GM23338 (cell line): ENCODE data around the gene COMMD7. TPM values are rescaled to one million over a fixed set of nuclear protein-coding genes. Genes with fewer than 3 reads are reported as not detected.

Experiments
- ATAC-seq: fragments of 200-7000 bp; cut with Tn5 transposase; 3 replicates; pipeline ENCODE4 v1.9.1; 2020
- DNase-seq: peaks from one replicate; pipeline ENCODE4 v3.0.0-alpha.2; 2015; ENCODE audit warnings: low spot score
- H2AFZ ChIP-seq: fragments of 200-600 bp; sonication (generic); 2 replicates; pipeline ENCODE4 v1.8.0; 2016; ENCODE audit warnings: antibody characterized with exemption, mild to moderate bottlenecking, moderate library complexity
- H3F3A ChIP-seq: fragments of 200-600 bp; sonication (generic); replicated peaks from 2 replicates; pipeline ENCODE4 v1.8.0; 2017; ENCODE audit warnings: antibody characterized with exemption, mixed run types, low read depth
- H3K27ac ChIP-seq: fragments of 200-600 bp; sonication (generic); 2 replicates; pipeline ENCODE4 v1.6.1; 2016; ENCODE audit warnings: low read depth
- H3K27me3 ChIP-seq: fragments of 200-600 bp; sonication (generic); 2 replicates; pipeline ENCODE4 v1.8.0; 2016; ENCODE audit warnings: mild to moderate bottlenecking, mixed run types, moderate library complexity; ENCODE audit not compliant: insufficient read depth
- H3K36me3 ChIP-seq: fragments of 200-600 bp; sonication (generic); 2 replicates; pipeline ENCODE4 v1.8.0; 2016; ENCODE audit warnings: mild to moderate bottlenecking; ENCODE audit not compliant: insufficient read depth
- H3K4me1 ChIP-seq: fragments of 200-600 bp; sonication (generic); 2 replicates; pipeline ENCODE4 v1.8.0; 2016; ENCODE audit warnings: mild to moderate bottlenecking, moderate library complexity; ENCODE audit not compliant: insufficient read depth
- H3K4me2 ChIP-seq: fragments of 200-600 bp; sonication (generic); 2 replicates; pipeline ENCODE4 v1.7.1; 2017; ENCODE audit warnings: mixed run types
- H3K4me3 ChIP-seq: fragments of 200-600 bp; sonication (generic); 2 replicates; pipeline ENCODE4 v1.6.1; 2016; ENCODE audit warnings: mixed run types
- H3K79me2 ChIP-seq: fragments of 200-600 bp; sonication (generic); replicated peaks from 2 replicates; pipeline ENCODE4 v1.8.0; 2017; ENCODE audit warnings: mild to moderate bottlenecking; ENCODE audit not compliant: insufficient read depth
- H3K9me2 ChIP-seq: fragments of 200-600 bp; sonication (generic); 2 replicates; pipeline ENCODE4 v1.8.0; 2017; ENCODE audit not compliant: insufficient read depth
- H4K20me1 ChIP-seq: fragments of 200-600 bp; sonication (generic); replicated peaks from 2 replicates; pipeline ENCODE4 v1.8.0; 2017; ENCODE audit warnings: mild to moderate bottlenecking; ENCODE audit not compliant: insufficient read depth
- H3K27ac Mint-ChIP-seq: 2 replicates; pipeline ENCODE4 v1.8.0; 2020; ENCODE audit warnings: inconsistent platforms, mild to moderate bottlenecking, moderate library complexity, mixed read lengths
- H3K27me3 Mint-ChIP-seq: 3 replicates; pipeline ENCODE4 v1.8.0; 2022; ENCODE audit warnings: low read depth, mild to moderate bottlenecking, moderate library complexity, mixed read lengths, inconsistent platforms; ENCODE audit not compliant: insufficient read depth, poor library complexity
- H3K36me3 Mint-ChIP-seq: 3 replicates; pipeline ENCODE4 v1.8.0; 2021; ENCODE audit warnings: low read depth, mild to moderate bottlenecking, inconsistent platforms, moderate library complexity, mixed read lengths
- H3K4me1 Mint-ChIP-seq: 3 replicates; pipeline ENCODE4 v1.8.0; 2020; ENCODE audit warnings: mild to moderate bottlenecking, inconsistent platforms, mixed read lengths
- H3K4me3 Mint-ChIP-seq: 3 replicates; pipeline ENCODE4 v1.8.0; 2021; ENCODE audit warnings: moderate library complexity, mild to moderate bottlenecking, inconsistent platforms, mixed read lengths
- H3K9me3 Mint-ChIP-seq: 3 replicates; pipeline ENCODE4 v1.8.0; 2020; ENCODE audit warnings: moderate library complexity, mild to moderate bottlenecking, inconsistent platforms, mixed read lengths
- CREB1 ChIP-seq: fragments of 250-450 bp; sonication (Bioruptor Pico); IDR thresholded peaks from 2 replicates; pipeline ENCODE4 v1.5.0; 2020; ENCODE audit warnings: low read depth, mild to moderate bottlenecking, moderate library complexity
- CTCF ChIP-seq, 2 experiments: fragments of 200-600 bp in 1 of 2; sonication (generic) in 1 of 2; conservative IDR thresholded peaks; 2 replicates each; pipeline versions ENCODE4 v1.5.1 to v1.6.1; 2016 to 2017; ENCODE audit warnings: antibody characterized with exemption in 2 of 2, low read depth in 2 of 2, mild to moderate bottlenecking in 2 of 2, moderate library complexity in 1 of 2
- ETS1 ChIP-seq: IDR thresholded peaks from 2 replicates; pipeline ENCODE4 v1.6.1; 2016; ENCODE audit warnings: antibody characterized with exemption
- EZH2 ChIP-seq: fragments of 200-600 bp; sonication (generic); IDR thresholded peaks from one replicate; pipeline ENCODE4 v1.8.0; 2017; ENCODE audit warnings: antibody characterized with exemption, mild to moderate bottlenecking, low read depth; ENCODE audit not compliant: unreplicated experiment
- JUNB ChIP-seq: IDR thresholded peaks from one replicate; pipeline ENCODE4 v1.6.1; 2016; ENCODE audit warnings: antibody characterized with exemption; ENCODE audit not compliant: unreplicated experiment
- NANOG ChIP-seq: IDR thresholded peaks from 2 replicates; pipeline ENCODE4 v1.6.1; 2016; ENCODE audit warnings: antibody characterized with exemption, borderline replicate concordance
- POLR2AphosphoS5 ChIP-seq: IDR thresholded peaks from 2 replicates; pipeline ENCODE4 v1.6.1; 2016; ENCODE audit warnings: antibody characterized with exemption, low read depth
- STAT1 ChIP-seq: IDR thresholded peaks from one replicate; pipeline ENCODE4 v1.6.1; 2016; ENCODE audit warnings: antibody characterized with exemption; ENCODE audit not compliant: unreplicated experiment
- ZNF114 ChIP-seq: fragments of 250-450 bp; sonication (Bioruptor Pico); IDR thresholded peaks from 2 replicates; pipeline ENCODE4 v1.5.0; 2020; ENCODE audit warnings: mild to moderate bottlenecking, moderate library complexity
- ZNF331 ChIP-seq: fragments of 250-450 bp; sonication (Bioruptor Pico); IDR thresholded peaks from 2 replicates; pipeline ENCODE4 v1.5.0; 2020; ENCODE audit warnings: low read depth, mild to moderate bottlenecking, moderate library complexity
- ZNF462 ChIP-seq: fragments of 250-450 bp; sonication (Bioruptor Pico); IDR thresholded peaks from 2 replicates; pipeline ENCODE4 v1.5.0; 2020; ENCODE audit warnings: mild to moderate bottlenecking, moderate library complexity
- polyA plus RNA-seq: library from polyadenylated mRNA; unstranded; fragments of >200 nt; fragmentation: Nextera tagmentation; extraction: Ambion mirVana; gene quantifications from 2 replicates; pipeline ENCODE4 v1.2.1, GENCODE V29; 2016
- total RNA-seq: library from RNA; depleted of rRNA; stranded (reverse); fragments of >200 nt; shearing (Covaris generic); gene quantifications from 2 replicates; pipeline ENCODE4 v1.2.3, GENCODE V29; 2014

The COMMD7 gene
- total and polyA plus RNA-seq, 2 experiments from 2014 or later: 67.3 to 86.4 TPM

- Histone ChIP-seq H3K27ac (no peak overlapping the region), H3K27me3 (no peaks in the 10 kb centered on the region), H3K4me1 (peaks cover 31% of the 10 kb centered on the region), H3K9me2 (no peaks in the 10 kb centered on the region), H3K4me2 (no peak overlapping the region), H2AFZ (no peak overlapping the region), H3K79me2 (0 out of 2 replicates have a peak, but pooled peaks cover 3% of the 10 kb centered on the region), H3K36me3 (no peaks in the 10 kb centered on the region; the same call in 1 of the 2 replicates), H3F3A (peaks cover 62% of the 10 kb centered on the region), H4K20me1 (no peaks in the 10 kb centered on the region; the same call in 1 of the 2 replicates), H3K4me3 (no peak overlapping the region)
- H3K4me1 Mint-ChIP-seq: peaks cover 39% of the 10 kb centered on the region
- DNase-seq (no peak), ATAC-seq (no peak)
- H3K36me3 Mint-ChIP-seq: no peaks in the 10 kb centered on the region
- H3K9me3 Mint-ChIP-seq: no peaks in the 10 kb centered on the region; the same call in 2 of the 3 replicates
- H3K4me3 Mint-ChIP-seq: no peak overlapping the region
- no peak overlapping the region for H3K27ac Mint-ChIP-seq
- H3K27me3 Mint-ChIP-seq: peaks cover 25% of the 10 kb centered on the region
- TF ChIP-seq EZH2 (no peak), JUNB (no peak)
Observed at GRCh38 chr20:32682508-32682987, 60.7 kb downstream of the COMMD7 start.

- DNase-seq: peak; percentile 75
- H3K27me3 Mint-ChIP-seq: peaks cover 25% of the 10 kb centered on the region
- Histone ChIP-seq H3K27ac (peak overlapping the region; percentile 87), H4K20me1 (no peaks in the 10 kb centered on the region), H3K79me2 (0 out of 2 replicates have a peak, but pooled peaks cover 3% of the 10 kb centered on the region), H3K4me2 (peak overlapping the region; percentile 70), H3F3A (peaks cover 65% of the 10 kb centered on the region), H2AFZ (peak overlapping the region; percentile 52; the same call in 1 of the 2 replicates), H3K9me2 (no peaks in the 10 kb centered on the region), H3K36me3 (no peaks in the 10 kb centered on the region), H3K4me1 (peaks cover 31% of the 10 kb centered on the region), H3K27me3 (no peaks in the 10 kb centered on the region), H3K4me3 (peak overlapping the region; percentile 31)
- H3K27ac Mint-ChIP-seq: peak overlapping the region; percentile 92
- H3K4me1 Mint-ChIP-seq: peaks cover 40% of the 10 kb centered on the region
- peak overlapping the region; percentile 30; the same call in 1 of the 3 replicates for H3K4me3 Mint-ChIP-seq
- peak; percentile 80 for ATAC-seq
- H3K9me3 Mint-ChIP-seq: no peaks in the 10 kb centered on the region; the same call in 2 of the 3 replicates
- no peaks in the 10 kb centered on the region for H3K36me3 Mint-ChIP-seq
- TF ChIP-seq CTCF (conservative IDR thresholded peaks at IDR 0.05; ENCODE audit: low read depth in 2 of 2) (no peak; a peak in 1 of 4 replicates), ZNF114 (no peak), ETS1 (no peak), POLR2AphosphoS5 (no peak), ZNF462 (CRISPR knock-in tag) (no peak), NANOG (no peak), JUNB (no peak), ZNF331 (CRISPR knock-in tag) (no peak), STAT1 (no peak), CREB1 (no peak)
Observed at GRCh38 chr20:32681175-32682084, 61.8 kb downstream of the COMMD7 start.
